Brain microvascular endothelial cell (primary cell): Measurements from ENCODE around the gene IER3.

Source experiments
- DNase-seq: peaks from one replicate; pipeline ENCODE4 v3.0.0-alpha.2; 2020
- H3K27ac ChIP-seq: fragments of 250-450 bp; sonication (Bioruptor Pico); 2 replicates; pipeline ENCODE4 v1.5.1; 2020; ENCODE audit warnings: mild to moderate bottlenecking, moderate library complexity
- H3K27me3 ChIP-seq: fragments of 250-450 bp; sonication (Bioruptor Pico); replicated peaks from 2 replicates; pipeline ENCODE4 v1.5.1; 2020; ENCODE audit warnings: mild to moderate bottlenecking
- H3K36me3 ChIP-seq: fragments of 250-450 bp; sonication (Bioruptor Pico); replicated peaks from 2 replicates; pipeline ENCODE4 v1.5.1; 2020; ENCODE audit warnings: mild to moderate bottlenecking
- H3K4me3 ChIP-seq: 2 replicates; pipeline ENCODE4 v1.5.1; 2011; ENCODE audit warnings: low read depth, mild to moderate bottlenecking, control low read depth, low read length, moderate library complexity
- CTCF ChIP-seq: IDR thresholded peaks from 2 replicates; pipeline ENCODE4 v1.5.1; 2011; ENCODE audit warnings: low read depth, mild to moderate bottlenecking, moderate library complexity, low read length, control low read depth, inconsistent platforms; ENCODE audit errors: missing control alignments
- in situ Hi-C: cut with HindIII; loops from 2 replicates; pipeline ENCODE4 v1.10.0; 2017; ENCODE audit warnings: low sequenced_read_pairs, low pct_ligation_motif_present

IER3 gene

GRCh38 chr6:30741063-30741779 is 3.1 kb downstream of the IER3 start:
- in situ Hi-C loops: no loop called here
- no peak for DNase-seq
- peak overlapping the region; percentile 99 for H3K4me3 ChIP-seq
- H3K27ac ChIP-seq: peak overlapping the region; percentile 95
- H3K27me3 ChIP-seq: no peaks in the 10 kb centered on the region
- TF ChIP-seq CTCF: peak; percentile 26
- H3K36me3 ChIP-seq: peaks cover 40% of the 10 kb centered on the region

- no peak for TF ChIP-seq CTCF
- in situ Hi-C loops: no loop called here
- no peak overlapping the region for H3K4me3 ChIP-seq
- no peak for DNase-seq
- H3K36me3 ChIP-seq: peaks cover 40% of the 10 kb centered on the region
- no peaks in the 10 kb centered on the region for H3K27me3 ChIP-seq
- no peak overlapping the region for H3K27ac ChIP-seq
Measured at GRCh38 chr6:30740540-30740870, 3.8 kb downstream of the IER3 start.

- Histone ChIP-seq H3K27me3 (no peaks in the 10 kb centered on the region), H3K27ac (no peak overlapping the region), H3K4me3 (no peak overlapping the region), H3K36me3 (peaks cover 37% of the 10 kb centered on the region)
- in situ Hi-C loops: no loop called here
- DNase-seq: no peak
- no peak for TF ChIP-seq CTCF
Measured at GRCh38 chr6:30738532-30738931, 5.8 kb downstream of the IER3 start.

- no peak for TF ChIP-seq CTCF
- Histone ChIP-seq H3K4me3 (no peak overlapping the region), H3K27me3 (no peaks in the 10 kb centered on the region), H3K27ac (no peak overlapping the region), H3K36me3 (peaks cover 31% of the 10 kb centered on the region)
- in situ Hi-C loops: no loop called here
- no peak for DNase-seq
Measured at GRCh38 chr6:30735668-30736314, 8.6 kb downstream of the IER3 start.

- no peak overlapping the region for H3K27ac ChIP-seq
- peaks cover 14% of the 10 kb centered on the region for H3K36me3 ChIP-seq
- in situ Hi-C loops: no loop called here
- H3K4me3 ChIP-seq: no peak overlapping the region
- no peak for DNase-seq
- no peak for TF ChIP-seq CTCF
- no peaks in the 10 kb centered on the region for H3K27me3 ChIP-seq
Measured at GRCh38 chr6:30732237-30732943, 12.0 kb downstream of the IER3 start.
